ENCODE results near the gene CTSH. TPM values are rescaled to one million over a fixed set of nuclear protein-coding genes. Genes with fewer than 3 reads are reported as not detected.

Gene CTSH
- total RNA-seq, 4 donors from 2014 or later: 65.5 to 101 (median 76.6) TPM

GRCh38 chr15:78889000-78889399 is 55.8 kb downstream of the CTSH start:
- peaks cover 6 to 98% of the 10 kb centered on the region in 2 donors for H3K36me3 ChIP-seq
- TF ChIP-seq EP300 (IDR thresholded peaks at IDR 0.05) (no peak), POLR2AphosphoS5 (IDR thresholded peaks at IDR 0.05) (no peak), POLR2A (IDR thresholded peaks at IDR 0.05) (no peak), CTCF (IDR thresholded peaks at IDR 0.05) (no peak)
- H3K4me1 ChIP-seq: peaks cover 3 to 27% (median 5%) of the 10 kb centered on the region in 3 donors
- H3K27me3 ChIP-seq: no peaks in the 10 kb centered on the region
- H3K9me3 ChIP-seq: no peaks in the 10 kb centered on the region
- H3K4me3 ChIP-seq: no peak overlapping the region
- H3K27ac ChIP-seq: no peak overlapping the region
- 76 to 81% methylated on average over 4 of the region's 4 CpGs for WGBS, 2 donors (ENCODE audit: low coverage in 1 of 2)
- ATAC-seq: no peak

GRCh38 chr15:78881681-78882080 is 63.2 kb downstream of the CTSH start:
- H3K36me3 ChIP-seq: peaks cover 0 to 57% of the 10 kb centered on the region in 2 donors
- H3K4me1 ChIP-seq: peaks cover 9 to 91% (median 32%) of the 10 kb centered on the region in 3 donors
- no peaks in the 10 kb centered on the region for H3K9me3 ChIP-seq
- 44 to 73% methylated on average over 1 of the region's 1 CpG for WGBS, 2 donors (ENCODE audit: low coverage in 1 of 2)
- TF ChIP-seq EP300 (IDR thresholded peaks at IDR 0.05) (no peak), POLR2A (IDR thresholded peaks at IDR 0.05) (no peak), POLR2AphosphoS5 (IDR thresholded peaks at IDR 0.05) (no peak), CTCF (IDR thresholded peaks at IDR 0.05) (no peak)
- no peak overlapping the region for H3K27ac ChIP-seq
- no peak overlapping the region for H3K4me3 ChIP-seq
- ATAC-seq: no peak
- H3K27me3 ChIP-seq: no peaks in the 10 kb centered on the region

GRCh38 chr15:78880813-78881212 is 64.0 kb downstream of the CTSH start:
- 75 to 88% methylated on average over 1 of the region's 1 CpG for WGBS, 2 donors (ENCODE audit: low coverage in 1 of 2)
- ATAC-seq: no peak
- Histone ChIP-seq H3K36me3 (peaks cover 0 to 48% of the 10 kb centered on the region in 2 donors), H3K27me3 (no peaks in the 10 kb centered on the region), H3K4me3 (no peak overlapping the region), H3K27ac (no peak overlapping the region), H3K9me3 (no peaks in the 10 kb centered on the region), H3K4me1 (peaks cover 9 to 96% (median 33%) of the 10 kb centered on the region in 3 donors)
- TF ChIP-seq EP300 (IDR thresholded peaks at IDR 0.05): no peak
- TF ChIP-seq CTCF (IDR thresholded peaks at IDR 0.05): no peak
- no peak for TF ChIP-seq POLR2AphosphoS5 (IDR thresholded peaks at IDR 0.05)
- TF ChIP-seq POLR2A (IDR thresholded peaks at IDR 0.05): no peak

- no peak for TF ChIP-seq POLR2AphosphoS5 (IDR thresholded peaks at IDR 0.05)
- H3K27ac ChIP-seq: no peak overlapping the region
These were observed 64.7 kb downstream of the CTSH start for GRCh38 chr15:78880242-78880533.

GRCh38 chr15:78879517-78880241 is 65.2 kb downstream of the CTSH start:
- Histone ChIP-seq H3K4me1 (peaks cover 6 to 97% (median 36%) of the 10 kb centered on the region in 3 donors), H3K27ac (peak overlapping the region in 1 of 4 donors; percentile 63), H3K4me3 (no peak overlapping the region)

More at GRCh38 chr15:78880242-78880533, 64.7 kb downstream of the CTSH start:
- Histone ChIP-seq H3K9me3 (no peaks in the 10 kb centered on the region), H3K27me3 (no peaks in the 10 kb centered on the region), H3K36me3 (peaks cover 0 to 42% of the 10 kb centered on the region in 2 donors), H3K4me3 (no peak overlapping the region), H3K4me1 (peaks cover 8 to 97% (median 35%) of the 10 kb centered on the region in 3 donors)
- no peak for ATAC-seq

More at GRCh38 chr15:78879517-78880241, 65.2 kb downstream of the CTSH start:
- no peaks in the 10 kb centered on the region for H3K9me3 ChIP-seq
- no peaks in the 10 kb centered on the region for H3K27me3 ChIP-seq
- H3K36me3 ChIP-seq: peaks cover 0 to 37% of the 10 kb centered on the region in 2 donors
- no peak for ATAC-seq
- 8 to 9% methylated on average over 6 of the region's 6 CpGs for WGBS, 2 donors (ENCODE audit: low coverage in 1 of 2)
- TF ChIP-seq POLR2A (IDR thresholded peaks at IDR 0.05) (no peak), CTCF (IDR thresholded peaks at IDR 0.05) (no peak)

All from gastroesophageal sphincter (tissue), 4 donors.